ENCODE measurements around the gene IP6K1. TPM values are rescaled to one million over a fixed set of nuclear protein-coding genes. Genes with fewer than 3 reads are reported as not detected.
"Not testable (repeated sequence)": the region's sequence is repeated elsewhere in the genome, so short reads cannot be mapped to it uniquely, and the experiment has no call there.

The IP6K1 gene
- polyA plus RNA-seq, 3 donors from 2014 or later = 18.2 to 43.6 (median 23.7) TPM

DNA sequence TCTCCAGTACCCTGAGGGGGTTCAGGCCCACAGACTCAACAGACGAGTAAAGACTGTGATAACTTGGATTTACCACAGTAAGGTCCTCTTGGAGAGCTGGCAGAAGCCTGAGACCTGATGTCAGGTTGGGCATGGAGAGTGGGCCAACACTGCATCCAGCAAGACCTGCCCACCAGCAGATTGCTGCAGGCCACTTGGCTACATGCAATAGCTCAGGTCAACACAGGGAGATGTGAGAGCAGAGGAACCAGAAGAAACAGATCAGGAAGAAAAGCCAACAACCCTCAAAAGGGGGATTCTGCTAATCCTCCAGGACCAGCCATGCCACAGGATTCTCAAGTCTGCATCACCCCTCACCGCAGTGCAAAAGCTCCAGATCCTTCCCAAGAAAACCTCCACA, 1.7 kb upstream of the IP6K1 start:
- H3K4me1 Mint-ChIP-seq = peaks cover 23 to 32% of the 10 kb centered on the region in 2 donors
- peaks cover 0 to 6% (median 0%) of the 10 kb centered on the region in 3 donors for H3K36me3 Mint-ChIP-seq
- no peak for DNase-seq
- peak overlapping the region in 1 of 6 donors; percentile 31 for H3K27ac Mint-ChIP-seq
- H3K9me3 Mint-ChIP-seq = no peaks in the 10 kb centered on the region
- no peak overlapping the region for H3K4me3 Mint-ChIP-seq
- peaks cover 0 to 10% (median 10%) of the 10 kb centered on the region in 3 donors for H3K27me3 Mint-ChIP-seq (ENCODE audit: low read depth in 3 of 3)

- H3K36me3 Mint-ChIP-seq = peaks cover 0 to 6% (median 0%) of the 10 kb centered on the region in 3 donors
Observed at GRCh38 chr3:49787536-49787935, 1.2 kb upstream of the IP6K1 start.

DNA sequence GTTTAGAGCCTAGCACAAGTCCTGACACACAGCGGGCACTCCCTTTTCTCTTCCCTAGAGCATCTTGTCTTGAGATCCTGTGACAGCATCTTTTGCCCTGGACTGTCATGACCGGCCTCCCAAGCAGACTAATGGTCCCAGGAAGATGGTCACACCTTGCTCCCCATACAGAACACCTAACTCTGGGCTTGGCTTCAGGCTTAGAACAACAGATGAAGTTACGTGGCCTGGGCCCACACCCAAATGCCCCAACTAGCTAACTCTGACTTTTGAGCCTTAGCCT, 781 bp upstream of the IP6K1 start:
- Mint-ChIP-seq H3K9me3 (no peaks in the 10 kb centered on the region), H3K27me3 (ENCODE audit: low read depth in 3 of 3) (peaks cover 0 to 10% (median 10%) of the 10 kb centered on the region in 3 donors), H3K27ac (peak overlapping the region; percentile 96 to 99 (median 98)), H3K4me3 (peak overlapping the region; percentile 91 to 94 (median 93)), H3K36me3 (peaks cover 0 to 6% (median 0%) of the 10 kb centered on the region in 3 donors), H3K4me1 (peaks cover 26 to 33% of the 10 kb centered on the region in 2 donors)
- DNase-seq = no peak

More at GRCh38 chr3:49787536-49787935, 1.2 kb upstream of the IP6K1 start:
- no peak for DNase-seq
- H3K4me1 Mint-ChIP-seq = peaks cover 23 to 33% of the 10 kb centered on the region in 2 donors
- peak overlapping the region in 5 of 6 donors; percentile 98 to 99 (median 99) for H3K27ac Mint-ChIP-seq
- H3K4me3 Mint-ChIP-seq = peak overlapping the region in 4 of 5 donors; percentile 91 to 94 (median 92)
- H3K27me3 Mint-ChIP-seq (ENCODE audit: low read depth in 3 of 3) = peaks cover 0 to 10% (median 10%) of the 10 kb centered on the region in 3 donors
- H3K9me3 Mint-ChIP-seq = no peaks in the 10 kb centered on the region

DNA sequence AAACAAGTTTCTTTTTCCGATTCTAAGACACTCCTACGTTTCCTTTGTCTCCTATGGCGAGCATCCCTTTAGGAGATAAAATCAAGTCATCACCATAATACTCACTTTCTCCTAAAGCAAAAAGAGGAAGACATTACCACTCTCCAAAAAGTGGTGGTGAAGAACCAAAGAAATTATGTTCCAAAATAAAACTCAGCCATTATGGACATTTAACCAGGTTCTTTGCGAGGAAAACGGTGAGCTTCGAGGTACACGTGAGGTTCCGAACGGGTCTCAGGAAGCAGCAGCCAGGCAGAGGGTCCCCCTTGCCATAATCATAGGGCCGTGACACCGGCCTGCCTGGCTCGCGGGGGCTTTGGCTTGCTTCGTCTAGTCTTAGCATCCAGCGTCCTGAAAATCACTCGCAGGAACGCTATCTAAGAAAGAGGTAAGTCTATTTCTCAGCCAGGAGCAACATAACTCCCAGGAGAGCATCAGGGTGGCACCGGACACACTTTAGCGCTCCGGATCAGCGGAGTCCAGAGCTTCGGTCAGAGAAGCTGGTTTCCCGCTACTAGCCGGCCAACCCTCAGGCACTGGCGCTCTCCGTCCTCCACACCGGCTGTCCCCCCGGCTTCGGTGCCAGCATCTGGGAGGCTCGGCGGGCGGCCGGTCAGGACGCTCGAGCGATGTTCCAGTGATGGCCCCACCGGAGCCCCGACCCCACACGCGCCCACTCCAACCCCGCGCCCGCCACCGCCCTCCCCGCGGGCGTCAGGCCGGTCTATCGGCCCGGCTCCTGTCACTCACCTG, 581 bp downstream of the IP6K1 start:
- no peak for DNase-seq
- Mint-ChIP-seq H3K4me3 (peak overlapping the region; percentile 91 to 94 (median 93)), H3K27me3 (ENCODE audit: low read depth in 3 of 3) (peaks cover 0 to 10% (median 10%) of the 10 kb centered on the region in 3 donors), H3K4me1 (peaks cover 31 to 43% of the 10 kb centered on the region in 2 donors), H3K27ac (peak overlapping the region; percentile 89 to 99 (median 94)), H3K36me3 (peaks cover 0 to 12% (median 0%) of the 10 kb centered on the region in 3 donors), H3K9me3 (no peaks in the 10 kb centered on the region)

GRCh38 chr3:49782277-49782676, 4.1 kb downstream of the IP6K1 start:
- H3K4me1 Mint-ChIP-seq = peaks cover 48 to 62% of the 10 kb centered on the region in 2 donors
- H3K27ac Mint-ChIP-seq, H3K9me3 Mint-ChIP-seq, DNase-seq, H3K4me3 Mint-ChIP-seq: not testable (repeated sequence)
- H3K36me3 Mint-ChIP-seq = peaks cover 0 to 12% (median 3%) of the 10 kb centered on the region in 3 donors
- H3K27me3 Mint-ChIP-seq (ENCODE audit: low read depth in 3 of 3) = peaks cover 2 to 11% (median 4%) of the 10 kb centered on the region in 3 donors

- Mint-ChIP-seq H3K27me3 (ENCODE audit: low read depth in 3 of 3) (peaks cover 2 to 6% (median 2%) of the 10 kb centered on the region in 3 donors), H3K9me3 (no peaks in the 10 kb centered on the region), H3K36me3 (peaks cover 0 to 12% (median 3%) of the 10 kb centered on the region in 3 donors), H3K4me3 (no peak overlapping the region), H3K4me1 (peaks cover 44 to 59% of the 10 kb centered on the region in 2 donors), H3K27ac (peak overlapping the region in 2 of 6 donors; percentile 4 to 24)
- DNase-seq = no peak
Observed at GRCh38 chr3:49781415-49782199, 4.7 kb downstream of the IP6K1 start.

GRCh38 chr3:49780975-49781365, 5.4 kb downstream of the IP6K1 start:
- peaks cover 0 to 12% (median 3%) of the 10 kb centered on the region in 3 donors for H3K36me3 Mint-ChIP-seq
- not testable (repeated sequence) for H3K27me3 Mint-ChIP-seq (ENCODE audit: low read depth in 3 of 3); H3K9me3 Mint-ChIP-seq; DNase-seq; H3K4me3 Mint-ChIP-seq
- peak overlapping the region in 1 of 6 donors; percentile 28 for H3K27ac Mint-ChIP-seq
- peaks cover 43 to 59% of the 10 kb centered on the region in 2 donors for H3K4me1 Mint-ChIP-seq

- no peaks in the 10 kb centered on the region for H3K9me3 Mint-ChIP-seq
- H3K4me1 Mint-ChIP-seq = peaks cover 39 to 59% of the 10 kb centered on the region in 2 donors
- no peak overlapping the region for H3K4me3 Mint-ChIP-seq
- H3K27ac Mint-ChIP-seq = peak overlapping the region in 4 of 6 donors; percentile 6 to 57 (median 24)
- DNase-seq = no peak
- peaks cover 0 to 9% (median 3%) of the 10 kb centered on the region in 3 donors for H3K36me3 Mint-ChIP-seq
- H3K27me3 Mint-ChIP-seq (ENCODE audit: low read depth in 3 of 3) = peaks cover 0 to 4% (median 2%) of the 10 kb centered on the region in 3 donors
Observed at GRCh38 chr3:49780080-49780974, 6.0 kb downstream of the IP6K1 start.

GRCh38 chr3:49779358-49780079, 6.8 kb downstream of the IP6K1 start:
- peaks cover 39 to 60% of the 10 kb centered on the region in 2 donors for H3K4me1 Mint-ChIP-seq
- H3K4me3 Mint-ChIP-seq = no peak overlapping the region

DNA sequence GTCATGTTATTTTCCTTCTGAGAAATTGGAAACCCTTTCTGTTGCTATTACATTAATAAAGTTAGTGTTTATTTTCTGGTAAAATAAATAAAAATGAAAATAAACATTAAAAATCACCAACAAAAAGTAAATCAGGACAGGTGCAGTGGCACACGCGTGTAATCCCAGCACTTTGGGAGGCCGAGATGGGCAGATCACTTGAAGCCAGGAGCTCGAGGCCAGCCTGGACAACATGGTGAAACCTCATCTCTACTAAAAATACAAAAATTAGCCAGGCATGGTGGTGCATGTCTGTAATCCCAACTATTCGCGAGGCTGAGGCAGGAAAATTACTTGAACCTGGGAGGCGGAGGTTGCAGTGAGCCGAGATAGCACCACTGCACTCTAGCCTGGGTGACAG, 10.2 kb downstream of the IP6K1 start:
- H3K36me3 Mint-ChIP-seq; DNase-seq; H3K4me3 Mint-ChIP-seq; H3K27me3 Mint-ChIP-seq (ENCODE audit: low read depth in 3 of 3); H3K27ac Mint-ChIP-seq; H3K9me3 Mint-ChIP-seq: not testable (repeated sequence)
- H3K4me1 Mint-ChIP-seq = peaks cover 39 to 67% of the 10 kb centered on the region in 2 donors

More at GRCh38 chr3:49779358-49780079, 6.8 kb downstream of the IP6K1 start:
- DNase-seq = no peak
- Mint-ChIP-seq H3K36me3 (peaks cover 0 to 9% (median 3%) of the 10 kb centered on the region in 3 donors), H3K9me3 (no peaks in the 10 kb centered on the region), H3K27me3 (ENCODE audit: low read depth in 3 of 3) (peaks cover 0 to 4% (median 2%) of the 10 kb centered on the region in 3 donors), H3K27ac (peak overlapping the region in 2 of 6 donors; percentile 21 to 57)

- H3K27me3 Mint-ChIP-seq (ENCODE audit: low read depth in 3 of 3) = peaks cover 0 to 4% (median 2%) of the 10 kb centered on the region in 3 donors
- H3K27ac Mint-ChIP-seq = no peak overlapping the region
- no peaks in the 10 kb centered on the region for H3K9me3 Mint-ChIP-seq
- peaks cover 0 to 3% (median 0%) of the 10 kb centered on the region in 3 donors for H3K36me3 Mint-ChIP-seq
- no peak for DNase-seq
- no peak overlapping the region for H3K4me3 Mint-ChIP-seq
- peaks cover 34 to 67% of the 10 kb centered on the region in 2 donors for H3K4me1 Mint-ChIP-seq
Observed at GRCh38 chr3:49775538-49775937, 10.8 kb downstream of the IP6K1 start.

DNA sequence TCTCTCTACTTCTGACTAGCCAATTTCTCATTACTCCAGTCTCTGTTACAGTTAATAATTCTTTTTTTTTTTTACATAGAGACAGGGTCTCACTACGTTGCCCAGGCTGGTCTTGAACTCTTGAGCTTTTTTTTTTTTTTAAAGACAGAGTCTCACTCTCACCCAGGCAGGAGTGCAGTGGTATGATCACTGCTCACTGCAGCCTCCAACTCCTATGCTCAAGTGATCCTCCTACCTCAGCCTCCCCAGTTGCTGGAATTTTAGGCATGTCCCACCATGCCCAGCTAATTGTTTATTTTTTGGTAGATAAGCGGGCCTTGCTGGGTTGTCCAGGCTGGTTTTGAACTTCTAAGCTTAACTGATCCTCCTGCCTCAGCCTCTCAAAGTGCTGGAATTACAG, 13.6 kb downstream of the IP6K1 start:
- Mint-ChIP-seq H3K4me1 (peaks cover 28 to 73% of the 10 kb centered on the region in 2 donors), H3K4me3 (no peak overlapping the region), H3K9me3 (no peaks in the 10 kb centered on the region), H3K27ac (no peak overlapping the region), H3K36me3 (no peaks in the 10 kb centered on the region), H3K27me3 (ENCODE audit: low read depth in 3 of 3) (no peaks in the 10 kb centered on the region)
- no peak for DNase-seq
